GM12878 (cell line): ENCODE data around the gene ELAC1.

Experiments
- TF ChIP-seq, protein P1 (sequence below), 3 experiments: IDR thresholded peaks in 2 of 3; conservative IDR thresholded peaks in 1 of 3; 2 replicates each; pipeline ENCODE4 v1.5.1; 2011; ENCODE audit warnings: low read depth in 3 of 3, low read length in 3 of 3, mild to moderate bottlenecking in 3 of 3, control low read depth in 2 of 3, moderate library complexity in 2 of 3, inconsistent platforms in 1 of 3, mixed read lengths in 1 of 3; ENCODE audit not compliant: control insufficient read depth in 2 of 3, insufficient read depth in 1 of 3; ENCODE audit errors: extremely low read depth in 1 of 3
- TF ChIP-seq, protein P2 (sequence below): IDR thresholded peaks from 2 replicates; pipeline ENCODE4 v1.6.1; 2012; ENCODE audit warnings: low read depth, low read length, improper control_type of control experiment
- TF ChIP-seq, protein P3 (sequence below): IDR thresholded peaks from 2 replicates; pipeline ENCODE4 v1.6.1; 2012; ENCODE audit warnings: low read depth, low read length, improper control_type of control experiment
- TF ChIP-seq, protein P4 (sequence below): IDR thresholded peaks from 2 replicates; pipeline ENCODE4 v1.6.1; 2011; ENCODE audit warnings: mild to moderate bottlenecking, low read depth, low read length, moderate library complexity; ENCODE audit not compliant: insufficient replicate concordance
- TF ChIP-seq, protein P5 (sequence below): IDR thresholded peaks from 2 replicates; pipeline ENCODE4 v1.6.1; 2011; ENCODE audit warnings: low read depth, low read length, improper control_type of control experiment, borderline replicate concordance

DNA sequence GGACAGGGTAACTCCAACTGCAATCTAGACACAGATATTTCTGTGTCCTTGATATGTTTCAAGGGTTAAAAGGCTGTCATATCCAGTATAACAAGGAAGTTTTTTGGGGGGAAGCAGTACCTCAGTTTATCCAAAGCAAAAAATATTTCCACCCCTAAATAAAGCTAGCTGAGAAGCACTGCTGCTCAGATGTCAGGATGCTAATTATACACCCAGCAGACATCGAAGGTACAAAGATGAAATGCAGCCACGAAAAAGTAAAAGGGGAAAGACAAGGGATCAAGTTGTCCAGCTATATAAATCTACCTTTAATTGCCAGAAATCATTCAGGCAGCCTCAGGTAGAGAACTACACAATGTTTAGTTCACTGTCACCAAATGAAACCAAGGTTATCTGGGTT lies 26.2 kb downstream of the ELAC1 start:
- TF ChIP-seq, protein P1, sequence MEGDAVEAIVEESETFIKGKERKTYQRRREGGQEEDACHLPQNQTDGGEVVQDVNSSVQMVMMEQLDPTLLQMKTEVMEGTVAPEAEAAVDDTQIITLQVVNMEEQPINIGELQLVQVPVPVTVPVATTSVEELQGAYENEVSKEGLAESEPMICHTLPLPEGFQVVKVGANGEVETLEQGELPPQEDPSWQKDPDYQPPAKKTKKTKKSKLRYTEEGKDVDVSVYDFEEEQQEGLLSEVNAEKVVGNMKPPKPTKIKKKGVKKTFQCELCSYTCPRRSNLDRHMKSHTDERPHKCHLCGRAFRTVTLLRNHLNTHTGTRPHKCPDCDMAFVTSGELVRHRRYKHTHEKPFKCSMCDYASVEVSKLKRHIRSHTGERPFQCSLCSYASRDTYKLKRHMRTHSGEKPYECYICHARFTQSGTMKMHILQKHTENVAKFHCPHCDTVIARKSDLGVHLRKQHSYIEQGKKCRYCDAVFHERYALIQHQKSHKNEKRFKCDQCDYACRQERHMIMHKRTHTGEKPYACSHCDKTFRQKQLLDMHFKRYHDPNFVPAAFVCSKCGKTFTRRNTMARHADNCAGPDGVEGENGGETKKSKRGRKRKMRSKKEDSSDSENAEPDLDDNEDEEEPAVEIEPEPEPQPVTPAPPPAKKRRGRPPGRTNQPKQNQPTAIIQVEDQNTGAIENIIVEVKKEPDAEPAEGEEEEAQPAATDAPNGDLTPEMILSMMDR (IDR thresholded peaks at IDR 0.05 in 2 of 3, conservative IDR thresholded peaks at IDR 0.05 in 1 of 3; ENCODE audit: control insufficient read depth in 2 of 3, extremely low read depth in 1 of 3, insufficient read depth in 1 of 3, low read depth in 3 of 3, low read length in 3 of 3) = no peak
- TF ChIP-seq, protein P2, sequence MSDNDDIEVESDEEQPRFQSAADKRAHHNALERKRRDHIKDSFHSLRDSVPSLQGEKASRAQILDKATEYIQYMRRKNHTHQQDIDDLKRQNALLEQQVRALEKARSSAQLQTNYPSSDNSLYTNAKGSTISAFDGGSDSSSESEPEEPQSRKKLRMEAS = no peak
- TF ChIP-seq, protein P3, sequence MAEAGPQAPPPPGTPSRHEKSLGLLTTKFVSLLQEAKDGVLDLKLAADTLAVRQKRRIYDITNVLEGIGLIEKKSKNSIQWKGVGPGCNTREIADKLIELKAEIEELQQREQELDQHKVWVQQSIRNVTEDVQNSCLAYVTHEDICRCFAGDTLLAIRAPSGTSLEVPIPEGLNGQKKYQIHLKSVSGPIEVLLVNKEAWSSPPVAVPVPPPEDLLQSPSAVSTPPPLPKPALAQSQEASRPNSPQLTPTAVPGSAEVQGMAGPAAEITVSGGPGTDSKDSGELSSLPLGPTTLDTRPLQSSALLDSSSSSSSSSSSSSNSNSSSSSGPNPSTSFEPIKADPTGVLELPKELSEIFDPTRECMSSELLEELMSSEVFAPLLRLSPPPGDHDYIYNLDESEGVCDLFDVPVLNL = no peak
- TF ChIP-seq, protein P4, sequence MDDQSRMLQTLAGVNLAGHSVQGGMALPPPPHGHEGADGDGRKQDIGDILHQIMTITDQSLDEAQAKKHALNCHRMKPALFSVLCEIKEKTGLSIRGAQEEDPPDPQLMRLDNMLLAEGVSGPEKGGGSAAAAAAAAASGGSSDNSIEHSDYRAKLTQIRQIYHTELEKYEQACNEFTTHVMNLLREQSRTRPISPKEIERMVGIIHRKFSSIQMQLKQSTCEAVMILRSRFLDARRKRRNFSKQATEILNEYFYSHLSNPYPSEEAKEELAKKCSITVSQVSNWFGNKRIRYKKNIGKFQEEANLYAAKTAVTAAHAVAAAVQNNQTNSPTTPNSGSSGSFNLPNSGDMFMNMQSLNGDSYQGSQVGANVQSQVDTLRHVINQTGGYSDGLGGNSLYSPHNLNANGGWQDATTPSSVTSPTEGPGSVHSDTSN = no peak
- TF ChIP-seq, protein P5, sequence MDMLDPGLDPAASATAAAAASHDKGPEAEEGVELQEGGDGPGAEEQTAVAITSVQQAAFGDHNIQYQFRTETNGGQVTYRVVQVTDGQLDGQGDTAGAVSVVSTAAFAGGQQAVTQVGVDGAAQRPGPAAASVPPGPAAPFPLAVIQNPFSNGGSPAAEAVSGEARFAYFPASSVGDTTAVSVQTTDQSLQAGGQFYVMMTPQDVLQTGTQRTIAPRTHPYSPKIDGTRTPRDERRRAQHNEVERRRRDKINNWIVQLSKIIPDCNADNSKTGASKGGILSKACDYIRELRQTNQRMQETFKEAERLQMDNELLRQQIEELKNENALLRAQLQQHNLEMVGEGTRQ = no peak
